HEK293 (cell line): ENCODE results near the gene PSMA7.
A peak's percentile ranks its signal among the peaks of the same experiment; 100 is the strongest.

Source experiments
- GLIS1 ChIP-seq: fragments of 450-650 bp; formaldehyde crosslinking; IDR thresholded peaks from 2 replicates; pipeline ENCODE4 v1.5.1; 2016; ENCODE audit warnings: missing biosample characterization, missing genetic modification characterization
- KLF9 ChIP-seq: fragments of 450-650 bp; formaldehyde crosslinking; IDR thresholded peaks from 2 replicates; pipeline ENCODE4 v1.5.1; 2016; ENCODE audit warnings: missing biosample characterization, missing genetic modification characterization, low read depth
- MYNN ChIP-seq: fragments of 450-650 bp; formaldehyde crosslinking; IDR thresholded peaks from 2 replicates; pipeline ENCODE4 v1.5.1; 2016; ENCODE audit warnings: missing biosample characterization, missing genetic modification characterization, borderline replicate concordance
- ZNF19 ChIP-seq: fragments of 450-650 bp; formaldehyde crosslinking; IDR thresholded peaks from 2 replicates; pipeline ENCODE4; 2016; ENCODE audit warnings: missing biosample characterization, missing genetic modification characterization, low read depth
- ZNF202 ChIP-seq: fragments of 450-650 bp; formaldehyde crosslinking; IDR thresholded peaks from 2 replicates; pipeline ENCODE4 v1.5.1; 2016; ENCODE audit warnings: missing biosample characterization, missing genetic modification characterization, borderline replicate concordance
- ZNF391 ChIP-seq: fragments of 450-650 bp; formaldehyde crosslinking; IDR thresholded peaks from 2 replicates; pipeline ENCODE4 v1.5.1; 2016; ENCODE audit warnings: low read depth, missing biosample characterization, missing genetic modification characterization, borderline replicate concordance
- ZNF600 ChIP-seq: fragments of 450-650 bp; formaldehyde crosslinking; IDR thresholded peaks from 2 replicates; pipeline ENCODE4 v1.5.1; 2016; ENCODE audit warnings: missing biosample characterization, missing genetic modification characterization
- ZNF621 ChIP-seq: fragments of 450-650 bp; formaldehyde crosslinking; IDR thresholded peaks from 2 replicates; pipeline ENCODE4 v1.5.1; 2017; ENCODE audit warnings: missing biosample characterization, missing genetic modification characterization
- ZNF677 ChIP-seq: fragments of 450-650 bp; IDR thresholded peaks from 2 replicates; pipeline ENCODE4 v1.5.0; 2018; ENCODE audit warnings: missing biosample characterization, mild to moderate bottlenecking, missing genetic modification characterization, moderate library complexity
- TF ChIP-seq, protein P1 (sequence below): fragments of 450-650 bp; formaldehyde crosslinking; IDR thresholded peaks from 2 replicates; pipeline ENCODE4 v1.5.1; 2017; ENCODE audit warnings: missing biosample characterization, missing genetic modification characterization
- TF ChIP-seq, protein P2 (sequence below): fragments of 450-650 bp; formaldehyde crosslinking; IDR thresholded peaks from 2 replicates; pipeline ENCODE4 v1.5.1; 2016; ENCODE audit warnings: missing biosample characterization, missing genetic modification characterization
- TF ChIP-seq, protein P3 (sequence below): IDR thresholded peaks from 2 replicates; pipeline ENCODE4 v1.6.1; 2011; ENCODE audit warnings: mild to moderate bottlenecking, low read depth, low read length, borderline replicate concordance
- TF ChIP-seq, protein P4 (sequence below): fragments of 450-650 bp; formaldehyde crosslinking; IDR thresholded peaks from 2 replicates; pipeline ENCODE4 v1.5.1; 2016; ENCODE audit warnings: missing biosample characterization, missing genetic modification characterization
- TF ChIP-seq, protein P5 (sequence below): fragments of 450-650 bp; formaldehyde crosslinking; conservative IDR thresholded peaks from 2 replicates; pipeline ENCODE4 v1.5.1; 2016; ENCODE audit warnings: low read depth, missing biosample characterization, missing genetic modification characterization
- TF ChIP-seq, protein P6 (sequence below): fragments of 450-650 bp; formaldehyde crosslinking; IDR thresholded peaks from 2 replicates; pipeline ENCODE4 v1.5.1; 2016; ENCODE audit warnings: missing biosample characterization, missing genetic modification characterization
- TF ChIP-seq, protein P7 (sequence below): fragments of 450-650 bp; formaldehyde crosslinking; IDR thresholded peaks from 2 replicates; pipeline ENCODE4 v1.5.1; 2016; ENCODE audit warnings: missing biosample characterization, missing genetic modification characterization
- TF ChIP-seq, protein P8 (sequence below): fragments of 450-650 bp; formaldehyde crosslinking; IDR thresholded peaks from 2 replicates; pipeline ENCODE4 v1.5.1; 2016; ENCODE audit warnings: missing biosample characterization, missing genetic modification characterization

The PSMA7 gene

DNA sequence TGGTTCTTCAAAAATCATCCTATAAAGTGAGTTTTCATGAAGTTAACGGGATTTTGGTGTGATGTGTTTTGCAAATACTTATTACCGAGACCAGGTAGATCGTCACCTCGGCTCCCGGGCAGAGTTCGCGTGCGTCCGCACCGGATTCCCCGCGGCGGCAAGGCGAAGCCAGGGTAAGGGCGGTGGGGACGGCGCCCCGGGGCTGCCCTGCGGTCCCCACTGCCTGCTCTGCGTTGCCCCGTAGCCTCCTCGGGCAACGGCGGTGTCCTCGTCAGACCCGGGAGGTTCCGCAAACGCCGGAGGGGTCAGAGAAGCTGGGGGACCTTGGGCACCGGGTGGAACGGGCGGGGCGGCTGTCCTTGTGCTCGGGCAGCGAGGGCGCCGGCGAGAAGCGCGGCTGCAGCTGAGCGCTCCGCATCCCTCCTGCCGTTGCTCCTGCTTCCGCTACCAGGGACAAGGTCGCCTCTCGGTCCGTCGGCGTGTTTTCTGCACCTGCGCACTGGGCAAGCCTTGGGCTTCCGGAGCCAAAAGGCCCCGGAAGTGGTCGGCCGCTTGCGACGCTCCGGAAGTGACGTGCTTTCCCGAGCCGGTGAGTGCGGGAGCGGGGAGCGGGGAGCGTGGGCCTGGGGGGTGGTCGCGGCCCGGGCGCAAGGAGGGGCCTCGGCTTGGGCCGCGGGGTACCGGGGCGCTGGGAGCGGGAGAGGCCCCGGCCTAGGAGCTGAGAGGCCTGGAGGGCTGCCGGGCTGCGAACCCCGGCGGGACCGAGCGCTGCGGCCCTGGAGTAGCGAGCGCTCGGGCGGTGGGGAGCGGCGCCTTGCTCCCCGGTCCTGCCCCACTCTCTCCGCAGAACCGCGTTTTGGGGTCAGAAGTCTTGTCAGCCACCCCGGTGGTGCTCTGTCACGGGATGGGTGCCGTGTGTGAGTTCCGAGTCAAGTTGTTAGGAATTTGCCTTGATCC lies 39.6 kb upstream of the PSMA7 start, which contains the start of gene MTG2 (continued):
- TF ChIP-seq, protein P1, sequence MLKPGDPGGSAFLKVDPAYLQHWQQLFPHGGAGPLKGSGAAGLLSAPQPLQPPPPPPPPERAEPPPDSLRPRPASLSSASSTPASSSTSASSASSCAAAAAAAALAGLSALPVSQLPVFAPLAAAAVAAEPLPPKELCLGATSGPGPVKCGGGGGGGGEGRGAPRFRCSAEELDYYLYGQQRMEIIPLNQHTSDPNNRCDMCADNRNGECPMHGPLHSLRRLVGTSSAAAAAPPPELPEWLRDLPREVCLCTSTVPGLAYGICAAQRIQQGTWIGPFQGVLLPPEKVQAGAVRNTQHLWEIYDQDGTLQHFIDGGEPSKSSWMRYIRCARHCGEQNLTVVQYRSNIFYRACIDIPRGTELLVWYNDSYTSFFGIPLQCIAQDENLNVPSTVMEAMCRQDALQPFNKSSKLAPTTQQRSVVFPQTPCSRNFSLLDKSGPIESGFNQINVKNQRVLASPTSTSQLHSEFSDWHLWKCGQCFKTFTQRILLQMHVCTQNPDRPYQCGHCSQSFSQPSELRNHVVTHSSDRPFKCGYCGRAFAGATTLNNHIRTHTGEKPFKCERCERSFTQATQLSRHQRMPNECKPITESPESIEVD (tag by site-specific recombination): no peak
- TF ChIP-seq ZNF621 (tag by site-specific recombination): no peak
- no peak for TF ChIP-seq ZNF677
- no peak for TF ChIP-seq ZNF202
- TF ChIP-seq, protein P2, sequence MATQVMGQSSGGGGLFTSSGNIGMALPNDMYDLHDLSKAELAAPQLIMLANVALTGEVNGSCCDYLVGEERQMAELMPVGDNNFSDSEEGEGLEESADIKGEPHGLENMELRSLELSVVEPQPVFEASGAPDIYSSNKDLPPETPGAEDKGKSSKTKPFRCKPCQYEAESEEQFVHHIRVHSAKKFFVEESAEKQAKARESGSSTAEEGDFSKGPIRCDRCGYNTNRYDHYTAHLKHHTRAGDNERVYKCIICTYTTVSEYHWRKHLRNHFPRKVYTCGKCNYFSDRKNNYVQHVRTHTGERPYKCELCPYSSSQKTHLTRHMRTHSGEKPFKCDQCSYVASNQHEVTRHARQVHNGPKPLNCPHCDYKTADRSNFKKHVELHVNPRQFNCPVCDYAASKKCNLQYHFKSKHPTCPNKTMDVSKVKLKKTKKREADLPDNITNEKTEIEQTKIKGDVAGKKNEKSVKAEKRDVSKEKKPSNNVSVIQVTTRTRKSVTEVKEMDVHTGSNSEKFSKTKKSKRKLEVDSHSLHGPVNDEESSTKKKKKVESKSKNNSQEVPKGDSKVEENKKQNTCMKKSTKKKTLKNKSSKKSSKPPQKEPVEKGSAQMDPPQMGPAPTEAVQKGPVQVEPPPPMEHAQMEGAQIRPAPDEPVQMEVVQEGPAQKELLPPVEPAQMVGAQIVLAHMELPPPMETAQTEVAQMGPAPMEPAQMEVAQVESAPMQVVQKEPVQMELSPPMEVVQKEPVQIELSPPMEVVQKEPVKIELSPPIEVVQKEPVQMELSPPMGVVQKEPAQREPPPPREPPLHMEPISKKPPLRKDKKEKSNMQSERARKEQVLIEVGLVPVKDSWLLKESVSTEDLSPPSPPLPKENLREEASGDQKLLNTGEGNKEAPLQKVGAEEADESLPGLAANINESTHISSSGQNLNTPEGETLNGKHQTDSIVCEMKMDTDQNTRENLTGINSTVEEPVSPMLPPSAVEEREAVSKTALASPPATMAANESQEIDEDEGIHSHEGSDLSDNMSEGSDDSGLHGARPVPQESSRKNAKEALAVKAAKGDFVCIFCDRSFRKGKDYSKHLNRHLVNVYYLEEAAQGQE (tag by site-specific recombination): peak; percentile 74; the same call in 1 of the 2 replicates
- TF ChIP-seq, protein P3, sequence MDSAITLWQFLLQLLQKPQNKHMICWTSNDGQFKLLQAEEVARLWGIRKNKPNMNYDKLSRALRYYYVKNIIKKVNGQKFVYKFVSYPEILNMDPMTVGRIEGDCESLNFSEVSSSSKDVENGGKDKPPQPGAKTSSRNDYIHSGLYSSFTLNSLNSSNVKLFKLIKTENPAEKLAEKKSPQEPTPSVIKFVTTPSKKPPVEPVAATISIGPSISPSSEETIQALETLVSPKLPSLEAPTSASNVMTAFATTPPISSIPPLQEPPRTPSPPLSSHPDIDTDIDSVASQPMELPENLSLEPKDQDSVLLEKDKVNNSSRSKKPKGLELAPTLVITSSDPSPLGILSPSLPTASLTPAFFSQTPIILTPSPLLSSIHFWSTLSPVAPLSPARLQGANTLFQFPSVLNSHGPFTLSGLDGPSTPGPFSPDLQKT: peak; percentile 37; the same call in 1 of the 2 replicates
- TF ChIP-seq ZNF391 (tag by site-specific recombination): peak; percentile 53; the same call in 1 of the 2 replicates
- no peak for TF ChIP-seq ZNF19 (tag by site-specific recombination)
- TF ChIP-seq, protein P4, sequence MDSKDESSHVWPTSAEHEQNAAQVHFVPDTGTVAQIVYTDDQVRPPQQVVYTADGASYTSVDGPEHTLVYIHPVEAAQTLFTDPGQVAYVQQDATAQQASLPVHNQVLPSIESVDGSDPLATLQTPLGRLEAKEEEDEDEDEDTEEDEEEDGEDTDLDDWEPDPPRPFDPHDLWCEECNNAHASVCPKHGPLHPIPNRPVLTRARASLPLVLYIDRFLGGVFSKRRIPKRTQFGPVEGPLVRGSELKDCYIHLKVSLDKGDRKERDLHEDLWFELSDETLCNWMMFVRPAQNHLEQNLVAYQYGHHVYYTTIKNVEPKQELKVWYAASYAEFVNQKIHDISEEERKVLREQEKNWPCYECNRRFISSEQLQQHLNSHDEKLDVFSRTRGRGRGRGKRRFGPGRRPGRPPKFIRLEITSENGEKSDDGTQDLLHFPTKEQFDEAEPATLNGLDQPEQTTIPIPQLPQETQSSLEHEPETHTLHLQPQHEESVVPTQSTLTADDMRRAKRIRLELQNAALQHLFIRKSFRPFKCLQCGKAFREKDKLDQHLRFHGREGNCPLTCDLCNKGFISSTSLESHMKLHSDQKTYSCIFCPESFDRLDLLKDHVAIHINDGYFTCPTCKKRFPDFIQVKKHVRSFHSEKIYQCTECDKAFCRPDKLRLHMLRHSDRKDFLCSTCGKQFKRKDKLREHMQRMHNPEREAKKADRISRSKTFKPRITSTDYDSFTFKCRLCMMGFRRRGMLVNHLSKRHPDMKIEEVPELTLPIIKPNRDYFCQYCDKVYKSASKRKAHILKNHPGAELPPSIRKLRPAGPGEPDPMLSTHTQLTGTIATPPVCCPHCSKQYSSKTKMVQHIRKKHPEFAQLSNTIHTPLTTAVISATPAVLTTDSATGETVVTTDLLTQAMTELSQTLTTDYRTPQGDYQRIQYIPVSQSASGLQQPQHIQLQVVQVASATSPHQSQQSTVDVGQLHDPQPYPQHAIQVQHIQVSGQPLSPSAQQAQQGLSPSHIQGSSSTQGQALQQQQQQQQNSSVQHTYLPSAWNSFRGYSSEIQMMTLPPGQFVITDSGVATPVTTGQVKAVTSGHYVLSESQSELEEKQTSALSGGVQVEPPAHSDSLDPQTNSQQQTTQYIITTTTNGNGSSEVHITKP (tag by site-specific recombination): no peak
- TF ChIP-seq, protein P5, sequence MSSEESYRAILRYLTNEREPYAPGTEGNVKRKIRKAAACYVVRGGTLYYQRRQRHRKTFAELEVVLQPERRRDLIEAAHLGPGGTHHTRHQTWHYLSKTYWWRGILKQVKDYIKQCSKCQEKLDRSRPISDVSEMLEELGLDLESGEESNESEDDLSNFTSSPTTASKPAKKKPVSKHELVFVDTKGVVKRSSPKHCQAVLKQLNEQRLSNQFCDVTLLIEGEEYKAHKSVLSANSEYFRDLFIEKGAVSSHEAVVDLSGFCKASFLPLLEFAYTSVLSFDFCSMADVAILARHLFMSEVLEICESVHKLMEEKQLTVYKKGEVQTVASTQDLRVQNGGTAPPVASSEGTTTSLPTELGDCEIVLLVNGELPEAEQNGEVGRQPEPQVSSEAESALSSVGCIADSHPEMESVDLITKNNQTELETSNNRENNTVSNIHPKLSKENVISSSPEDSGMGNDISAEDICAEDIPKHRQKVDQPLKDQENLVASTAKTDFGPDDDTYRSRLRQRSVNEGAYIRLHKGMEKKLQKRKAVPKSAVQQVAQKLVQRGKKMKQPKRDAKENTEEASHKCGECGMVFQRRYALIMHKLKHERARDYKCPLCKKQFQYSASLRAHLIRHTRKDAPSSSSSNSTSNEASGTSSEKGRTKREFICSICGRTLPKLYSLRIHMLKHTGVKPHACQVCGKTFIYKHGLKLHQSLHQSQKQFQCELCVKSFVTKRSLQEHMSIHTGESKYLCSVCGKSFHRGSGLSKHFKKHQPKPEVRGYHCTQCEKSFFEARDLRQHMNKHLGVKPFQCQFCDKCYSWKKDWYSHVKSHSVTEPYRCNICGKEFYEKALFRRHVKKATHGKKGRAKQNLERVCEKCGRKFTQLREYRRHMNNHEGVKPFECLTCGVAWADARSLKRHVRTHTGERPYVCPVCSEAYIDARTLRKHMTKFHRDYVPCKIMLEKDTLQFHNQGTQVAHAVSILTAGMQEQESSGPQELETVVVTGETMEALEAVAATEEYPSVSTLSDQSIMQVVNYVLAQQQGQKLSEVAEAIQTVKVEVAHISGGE: peak; percentile 96
- TF ChIP-seq ZNF600 (tag by site-specific recombination): peak; percentile 98
- peak; percentile 56 for TF ChIP-seq GLIS1 (tag by site-specific recombination)
- TF ChIP-seq, protein P6, sequence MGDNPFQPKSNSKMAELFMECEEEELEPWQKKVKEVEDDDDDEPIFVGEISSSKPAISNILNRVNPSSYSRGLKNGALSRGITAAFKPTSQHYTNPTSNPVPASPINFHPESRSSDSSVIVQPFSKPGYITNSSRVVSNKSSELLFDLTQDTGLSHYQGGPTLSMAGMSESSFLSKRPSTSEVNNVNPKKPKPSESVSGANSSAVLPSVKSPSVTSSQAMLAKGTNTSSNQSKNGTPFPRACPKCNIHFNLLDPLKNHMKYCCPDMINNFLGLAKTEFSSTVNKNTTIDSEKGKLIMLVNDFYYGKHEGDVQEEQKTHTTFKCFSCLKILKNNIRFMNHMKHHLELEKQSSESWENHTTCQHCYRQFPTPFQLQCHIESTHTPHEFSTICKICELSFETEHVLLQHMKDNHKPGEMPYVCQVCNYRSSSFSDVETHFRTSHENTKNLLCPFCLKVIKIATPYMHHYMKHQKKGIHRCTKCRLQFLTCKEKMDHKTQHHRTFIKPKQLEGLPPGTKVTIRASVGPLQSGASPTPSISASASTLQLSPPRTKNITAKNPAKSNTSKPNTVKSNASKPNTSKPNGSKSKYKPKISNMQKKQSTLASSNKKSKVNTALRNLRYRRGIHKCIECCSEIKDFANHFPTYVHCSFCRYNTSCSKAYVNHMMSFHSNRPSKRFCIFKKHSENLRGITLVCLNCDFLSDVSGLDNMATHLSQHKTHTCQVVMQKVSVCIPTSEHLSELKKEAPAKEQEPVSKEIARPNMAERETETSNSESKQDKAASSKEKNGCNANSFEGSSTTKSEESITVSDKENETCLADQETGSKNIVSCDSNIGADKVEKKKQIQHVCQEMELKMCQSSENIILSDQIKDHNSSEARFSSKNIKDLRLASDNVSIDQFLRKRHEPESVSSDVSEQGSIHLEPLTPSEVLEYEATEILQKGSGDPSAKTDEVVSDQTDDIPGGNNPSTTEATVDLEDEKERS: no peak
- TF ChIP-seq, protein P7, sequence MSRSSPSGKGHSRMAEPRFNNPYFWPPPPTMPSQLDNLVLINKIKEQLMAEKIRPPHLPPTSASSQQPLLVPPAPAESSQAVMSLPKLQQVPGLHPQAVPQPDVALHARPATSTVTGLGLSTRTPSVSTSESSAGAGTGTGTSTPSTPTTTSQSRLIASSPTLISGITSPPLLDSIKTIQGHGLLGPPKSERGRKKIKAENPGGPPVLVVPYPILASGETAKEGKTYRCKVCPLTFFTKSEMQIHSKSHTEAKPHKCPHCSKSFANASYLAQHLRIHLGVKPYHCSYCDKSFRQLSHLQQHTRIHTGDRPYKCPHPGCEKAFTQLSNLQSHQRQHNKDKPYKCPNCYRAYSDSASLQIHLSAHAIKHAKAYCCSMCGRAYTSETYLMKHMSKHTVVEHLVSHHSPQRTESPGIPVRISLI (tag by site-specific recombination): no peak
- TF ChIP-seq MYNN (tag by site-specific recombination): no peak
- no peak; the same call in 1 of the 2 replicates for TF ChIP-seq KLF9
- TF ChIP-seq, protein P8, sequence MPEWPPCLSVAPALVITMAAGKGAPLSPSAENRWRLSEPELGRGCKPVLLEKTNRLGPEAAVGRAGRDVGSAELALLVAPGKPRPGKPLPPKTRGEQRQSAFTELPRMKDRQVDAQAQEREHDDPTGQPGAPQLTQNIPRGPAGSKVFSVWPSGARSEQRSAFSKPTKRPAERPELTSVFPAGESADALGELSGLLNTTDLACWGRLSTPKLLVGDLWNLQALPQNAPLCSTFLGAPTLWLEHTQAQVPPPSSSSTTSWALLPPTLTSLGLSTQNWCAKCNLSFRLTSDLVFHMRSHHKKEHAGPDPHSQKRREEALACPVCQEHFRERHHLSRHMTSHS (tag by site-specific recombination): no peak
